DOHH2 (cell line): Measurements from ENCODE around the gene SST.
A peak's percentile ranks its signal among the peaks of the same experiment; 100 is the strongest.
"Not testable (repeated sequence)": the region's sequence is repeated elsewhere in the genome, so short reads cannot be mapped to it uniquely, and the experiment has no call there.

Experiments
- H3F3A ChIP-seq: fragments of 200-600 bp; sonication (generic), shearing (Covaris generic); 2 replicates; pipeline ENCODE4 v1.6.0; 2016; ENCODE audit warnings: antibody characterized with exemption, mild to moderate bottlenecking; ENCODE audit not compliant: control insufficient read depth, insufficient read depth
- H3K27ac ChIP-seq: fragments of 200-600 bp; sonication (generic); 2 replicates; pipeline ENCODE4 v1.5.1; 2014; ENCODE audit warnings: low read depth, mild to moderate bottlenecking, low read length, moderate library complexity
- H3K27me3 ChIP-seq: fragments of 200-600 bp; sonication (generic); 2 replicates; pipeline ENCODE4 v1.6.1; 2014; ENCODE audit warnings: mild to moderate bottlenecking, low read length, mixed read lengths; ENCODE audit not compliant: control insufficient read depth
- H3K36me3 ChIP-seq: fragments of 200-600 bp; sonication (generic); 2 replicates; pipeline ENCODE4 v1.6.1; 2014; ENCODE audit warnings: mild to moderate bottlenecking, low read length, moderate library complexity, mixed read lengths; ENCODE audit not compliant: control insufficient read depth
- H3K4me1 ChIP-seq: fragments of 200-600 bp; sonication (generic); 2 replicates; pipeline ENCODE4 v1.6.1; 2014; ENCODE audit warnings: mild to moderate bottlenecking, low read length, mixed read lengths; ENCODE audit not compliant: control insufficient read depth
- H3K4me2 ChIP-seq: fragments of 200-600 bp; sonication (generic); 2 replicates; pipeline ENCODE4 v1.6.0; 2014; ENCODE audit warnings: mild to moderate bottlenecking, low read length, moderate library complexity
- H3K4me3 ChIP-seq: fragments of 200-600 bp; sonication (generic); 2 replicates; pipeline ENCODE4 v1.5.1; 2014; ENCODE audit warnings: mild to moderate bottlenecking, low read length, mixed read lengths
- H3K79me2 ChIP-seq: fragments of 200-600 bp; sonication (generic); 2 replicates; pipeline ENCODE4 v1.6.1; 2014; ENCODE audit warnings: mild to moderate bottlenecking, low read length, mixed read lengths; ENCODE audit not compliant: control insufficient read depth
- H3K9me2 ChIP-seq: fragments of 200-600 bp; sonication (generic); replicated peaks from 2 replicates; pipeline ENCODE4 v1.6.1; 2014; ENCODE audit warnings: mild to moderate bottlenecking, low read length, mixed read lengths; ENCODE audit not compliant: control insufficient read depth
- H3K9me3 ChIP-seq: fragments of 200-600 bp; sonication (generic); 2 replicates; pipeline ENCODE4 v1.6.1; 2014; ENCODE audit warnings: antibody characterized with exemption, low read length, mixed read lengths; ENCODE audit not compliant: control insufficient read depth, insufficient read depth
- H4K20me1 ChIP-seq: fragments of 200-600 bp; sonication (generic); 2 replicates; pipeline ENCODE4 v1.6.0; 2014; ENCODE audit warnings: low read depth, mild to moderate bottlenecking, antibody characterized with exemption, low read length, moderate library complexity; ENCODE audit not compliant: control insufficient read depth, insufficient read depth
- CTCF ChIP-seq: fragments of 200-600 bp; sonication (generic); IDR thresholded peaks from one replicate; pipeline ENCODE4 v1.5.1; 2014; ENCODE audit warnings: antibody characterized with exemption, mild to moderate bottlenecking, low read depth, low read length; ENCODE audit not compliant: poor library complexity, severe bottlenecking
- EZH2phosphoT487 ChIP-seq: fragments of 200-600 bp; sonication (generic); IDR thresholded peaks from 2 replicates; pipeline ENCODE4 v1.6.1; 2017; ENCODE audit warnings: borderline replicate concordance, mild to moderate bottlenecking, antibody characterized with exemption, low read length, moderate library complexity, mixed read lengths

Gene SST

GRCh38 chr3:187684880-187685279 lies 14.7 kb upstream of the SST start:
- H3K9me3 ChIP-seq = 0 out of 2 replicates have a peak, but pooled peaks cover 3% of the 10 kb centered on the region
- no peaks in the 10 kb centered on the region for H3K79me2 ChIP-seq
- H3K27ac ChIP-seq = no peak overlapping the region
- H3K4me1 ChIP-seq = no peaks in the 10 kb centered on the region
- no peaks in the 10 kb centered on the region for H3K9me2 ChIP-seq
- H3K27me3 ChIP-seq = peaks cover 11% of the 10 kb centered on the region
- H3F3A ChIP-seq = no peaks in the 10 kb centered on the region
- TF ChIP-seq EZH2phosphoT487 (no peak), CTCF (no peak)
- no peak overlapping the region for H3K4me2 ChIP-seq
- H3K4me3 ChIP-seq = no peak overlapping the region
- no peaks in the 10 kb centered on the region for H4K20me1 ChIP-seq
- no peaks in the 10 kb centered on the region for H3K36me3 ChIP-seq

DNA sequence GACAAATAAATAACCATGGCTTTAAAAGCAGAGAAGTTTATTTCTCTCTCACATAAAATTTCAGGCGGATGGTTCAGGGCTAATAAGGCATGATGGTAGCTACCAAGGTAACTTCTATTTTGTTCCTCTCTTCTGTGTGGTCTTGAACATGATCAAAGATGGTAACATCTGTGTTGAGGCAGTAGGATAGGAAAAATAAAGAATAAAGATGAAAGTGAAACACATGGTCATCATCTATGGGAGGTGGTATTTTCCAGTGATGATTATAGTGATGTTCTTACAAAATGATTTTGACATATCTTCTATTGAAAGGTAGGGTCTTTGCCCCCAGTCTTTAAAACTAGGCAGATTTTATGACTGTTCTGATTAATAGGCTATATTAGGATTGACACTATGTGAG lies 14.2 kb upstream of the SST start:
- H4K20me1 ChIP-seq = no peaks in the 10 kb centered on the region
- no peak overlapping the region for H3K27ac ChIP-seq
- 0 out of 2 replicates have a peak, but pooled peaks cover 3% of the 10 kb centered on the region for H3K9me3 ChIP-seq
- no peak overlapping the region for H3K4me2 ChIP-seq
- no peak overlapping the region for H3K4me3 ChIP-seq
- no peaks in the 10 kb centered on the region for H3K4me1 ChIP-seq
- H3K27me3 ChIP-seq = peaks cover 11% of the 10 kb centered on the region
- H3F3A ChIP-seq = no peaks in the 10 kb centered on the region
- H3K79me2 ChIP-seq = no peaks in the 10 kb centered on the region
- no peak for TF ChIP-seq CTCF
- TF ChIP-seq EZH2phosphoT487 = no peak
- no peaks in the 10 kb centered on the region for H3K9me2 ChIP-seq
- no peaks in the 10 kb centered on the region for H3K36me3 ChIP-seq

DNA sequence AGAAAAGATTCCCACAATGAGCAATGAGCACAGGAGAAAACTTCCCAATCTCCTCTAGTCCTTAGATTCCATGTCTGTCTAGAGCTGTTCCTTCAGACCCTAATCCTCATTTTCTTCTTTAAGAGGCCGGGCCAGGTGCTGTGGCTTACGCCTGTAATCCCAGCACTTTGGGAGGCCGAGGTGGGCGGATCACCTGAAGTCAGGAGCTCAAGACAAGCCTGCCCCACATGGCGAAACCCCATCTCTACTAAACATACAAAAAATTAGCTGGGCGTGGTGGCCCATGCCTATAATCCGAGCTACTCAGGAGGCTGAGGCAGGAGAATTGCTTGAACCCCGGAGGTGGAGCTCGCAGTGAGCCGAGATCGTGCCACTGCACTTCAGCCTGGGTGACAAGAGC lies 11.6 kb upstream of the SST start:
- H3K9me2 ChIP-seq, H3K79me2 ChIP-seq, H3F3A ChIP-seq, H4K20me1 ChIP-seq, H3K4me1 ChIP-seq, H3K27ac ChIP-seq, H3K36me3 ChIP-seq, H3K9me3 ChIP-seq, H3K27me3 ChIP-seq, H3K4me3 ChIP-seq, H3K4me2 ChIP-seq: not testable (repeated sequence)

GRCh38 chr3:187679638-187680396 lies 9.6 kb upstream of the SST start:
- H3F3A ChIP-seq = no peaks in the 10 kb centered on the region
- H3K27me3 ChIP-seq = peaks cover 7% of the 10 kb centered on the region
- no peak overlapping the region for H3K4me2 ChIP-seq
- no peaks in the 10 kb centered on the region for H4K20me1 ChIP-seq
- no peaks in the 10 kb centered on the region for H3K79me2 ChIP-seq
- no peak for TF ChIP-seq EZH2phosphoT487
- TF ChIP-seq CTCF = peak; percentile 94
- no peaks in the 10 kb centered on the region for H3K36me3 ChIP-seq
- H3K27ac ChIP-seq = no peak overlapping the region
- no peaks in the 10 kb centered on the region for H3K4me1 ChIP-seq
- no peaks in the 10 kb centered on the region for H3K9me3 ChIP-seq
- no peaks in the 10 kb centered on the region for H3K9me2 ChIP-seq
- no peak overlapping the region for H3K4me3 ChIP-seq
